ENCODE measurements around the gene FANCE.
A peak's percentile ranks its signal among the peaks of the same experiment; 100 is the strongest.

The FANCE gene

GRCh38 chr6:35419417-35419816 is 32.7 kb upstream of the FANCE start:
- no peak overlapping the region for H2AFZ ChIP-seq (ENCODE audit: low read length)
- H3K23ac ChIP-seq (ENCODE audit: low read depth, low read length, poor library complexity), result no peak overlapping the region
- H3K4me1 ChIP-seq (ENCODE audit: control insufficient read depth in 2 of 2, insufficient read depth in 1 of 2, low read depth in 1 of 2, low read length in 2 of 2), result peaks cover 3 to 16% of the 10 kb centered on the region in 2 donors
- no CpG with 5 or more reads among the region's 5 CpGs for WGBS, 2 donors (ENCODE audit: extremely low coverage in 2 of 2, insufficient read length in 2 of 2, insufficient replicate concordance in 1 of 2)
- H3K4me3 ChIP-seq (ENCODE audit: low read length in 2 of 2), result no peak overlapping the region
- no peaks in the 10 kb centered on the region for H3K27me3 ChIP-seq (ENCODE audit: control insufficient read depth in 3 of 3, insufficient read depth in 3 of 3, low read depth in 1 of 3, low read length in 3 of 3)
- H2BK12ac ChIP-seq (ENCODE audit: low read length), result no peak overlapping the region
- H4K91ac ChIP-seq (ENCODE audit: low read depth, low read length, poor library complexity), result no peak overlapping the region
- no peak overlapping the region for H3K14ac ChIP-seq (ENCODE audit: low read length)
- no peak for DNase-seq (ENCODE audit: low spot score)
- H3K4ac ChIP-seq (ENCODE audit: low read length), result no peak overlapping the region
- no peaks in the 10 kb centered on the region for H3K79me1 ChIP-seq (ENCODE audit: low read depth, low read length)
- H3K9me3 ChIP-seq (replicated peaks in 1 of 2; ENCODE audit: control insufficient read depth in 2 of 2, insufficient read depth in 1 of 2, low read depth in 1 of 2, low read length in 2 of 2), result no peaks in the 10 kb centered on the region
- no peak overlapping the region for H3K9ac ChIP-seq (ENCODE audit: low read depth, low read length, poor library complexity)
- peaks cover 11 to 45% of the 10 kb centered on the region in 2 donors for H3K36me3 ChIP-seq (replicated peaks in 1 of 2; ENCODE audit: control insufficient read depth in 2 of 2, insufficient read depth in 2 of 2, low read length in 2 of 2)
- no peak overlapping the region for H2BK15ac ChIP-seq (ENCODE audit: low read length)
- no peak overlapping the region for H2AK5ac ChIP-seq (ENCODE audit: low read depth, low read length)
- no peak overlapping the region for H3K18ac ChIP-seq (ENCODE audit: low read length)
- no peak overlapping the region for H3K4me2 ChIP-seq (ENCODE audit: insufficient read depth, low read length, poor library complexity, severe bottlenecking)
- H3K27ac ChIP-seq (replicated peaks; ENCODE audit: low read length), result no peak overlapping the region
- no peak overlapping the region for H2BK5ac ChIP-seq (ENCODE audit: low read length)
- no peak overlapping the region for H4K8ac ChIP-seq (ENCODE audit: low read depth, low read length)
- H2BK120ac ChIP-seq (ENCODE audit: low read depth, low read length), result no peak overlapping the region

- Histone ChIP-seq H3K79me1 (ENCODE audit: low read depth, low read length) (no peaks in the 10 kb centered on the region), H3K4me2 (ENCODE audit: insufficient read depth, low read length, poor library complexity, severe bottlenecking) (no peak overlapping the region), H3K4me3 (ENCODE audit: low read length in 2 of 2) (no peak overlapping the region), H2BK12ac (ENCODE audit: low read length) (no peak overlapping the region), H3K36me3 (replicated peaks in 1 of 2; ENCODE audit: control insufficient read depth in 2 of 2, insufficient read depth in 2 of 2, low read length in 2 of 2) (peaks cover 15 to 49% of the 10 kb centered on the region in 2 donors), H2BK15ac (ENCODE audit: low read length) (no peak overlapping the region), H3K18ac (ENCODE audit: low read length) (peak overlapping the region; percentile 17), H3K4me1 (ENCODE audit: control insufficient read depth in 2 of 2, insufficient read depth in 1 of 2, low read depth in 1 of 2, low read length in 2 of 2) (peaks cover under 1 to 16% of the 10 kb centered on the region in 2 donors), H3K9ac (ENCODE audit: low read depth, low read length, poor library complexity) (no peak overlapping the region), H3K27ac (replicated peaks; ENCODE audit: low read length) (no peak overlapping the region), H3K23ac (ENCODE audit: low read depth, low read length, poor library complexity) (peak overlapping the region; percentile 50), H3K4ac (ENCODE audit: low read length) (no peak overlapping the region), H4K8ac (ENCODE audit: low read depth, low read length) (peak overlapping the region; percentile 54), H2BK5ac (ENCODE audit: low read length) (no peak overlapping the region), H3K14ac (ENCODE audit: low read length) (peak overlapping the region; percentile 73), H3K9me3 (replicated peaks in 1 of 2; ENCODE audit: control insufficient read depth in 2 of 2, insufficient read depth in 1 of 2, low read depth in 1 of 2, low read length in 2 of 2) (no peaks in the 10 kb centered on the region), H4K91ac (ENCODE audit: low read depth, low read length, poor library complexity) (peak overlapping the region; percentile 8), H3K27me3 (ENCODE audit: control insufficient read depth in 3 of 3, insufficient read depth in 3 of 3, low read depth in 1 of 3, low read length in 3 of 3) (no peaks in the 10 kb centered on the region), H2AFZ (ENCODE audit: low read length) (no peak overlapping the region), H2BK120ac (ENCODE audit: low read depth, low read length) (no peak overlapping the region), H2AK5ac (ENCODE audit: low read depth, low read length) (peak overlapping the region; percentile 28)
- no CpG with 5 or more reads among the region's 14 CpGs for WGBS, 2 donors (ENCODE audit: extremely low coverage in 2 of 2, insufficient read length in 2 of 2, insufficient replicate concordance in 1 of 2)
- no peak for DNase-seq (ENCODE audit: low spot score)
Measured at GRCh38 chr6:35419961-35420360, 32.2 kb upstream of the FANCE start.

DNA sequence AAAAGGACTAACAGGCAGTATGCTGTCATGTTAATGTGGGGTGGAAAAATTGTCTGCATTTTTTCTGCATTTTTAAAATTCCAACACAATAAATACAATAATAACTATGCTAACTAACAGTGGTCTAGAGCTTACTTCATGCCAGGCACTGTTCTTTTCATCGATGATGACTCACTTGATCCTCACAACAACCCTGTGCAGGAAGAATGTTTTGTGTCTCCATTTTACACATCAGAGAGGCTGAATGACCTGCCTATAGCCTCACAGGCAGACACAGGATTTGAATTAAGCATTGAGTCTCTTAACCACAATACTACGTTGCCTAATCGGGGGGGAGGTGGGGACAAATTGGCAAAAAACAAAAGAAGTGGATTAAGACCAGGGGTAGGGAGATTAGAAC is 26.9 kb upstream of the FANCE start:
- H3K79me1 ChIP-seq (ENCODE audit: low read depth, low read length), result no peaks in the 10 kb centered on the region
- peaks cover 11 to 16% of the 10 kb centered on the region in 2 donors for H3K9me3 ChIP-seq (replicated peaks in 1 of 2; ENCODE audit: control insufficient read depth in 2 of 2, insufficient read depth in 1 of 2, low read depth in 1 of 2, low read length in 2 of 2)
- H3K4me2 ChIP-seq (ENCODE audit: insufficient read depth, low read length, poor library complexity, severe bottlenecking), result no peak overlapping the region
- no peak overlapping the region for H4K91ac ChIP-seq (ENCODE audit: low read depth, low read length, poor library complexity)
- no peak overlapping the region for H3K14ac ChIP-seq (ENCODE audit: low read length)
- no peak overlapping the region for H2BK120ac ChIP-seq (ENCODE audit: low read depth, low read length)
- H2BK5ac ChIP-seq (ENCODE audit: low read length), result no peak overlapping the region
- no peak overlapping the region for H3K23ac ChIP-seq (ENCODE audit: low read depth, low read length, poor library complexity)
- H3K4me1 ChIP-seq (ENCODE audit: control insufficient read depth in 2 of 2, insufficient read depth in 1 of 2, low read depth in 1 of 2, low read length in 2 of 2), result peaks cover 0 to 9% of the 10 kb centered on the region in 2 donors
- H3K4ac ChIP-seq (ENCODE audit: low read length), result no peak overlapping the region
- no peak overlapping the region for H4K8ac ChIP-seq (ENCODE audit: low read depth, low read length)
- H2BK12ac ChIP-seq (ENCODE audit: low read length), result no peak overlapping the region
- no peak overlapping the region for H2BK15ac ChIP-seq (ENCODE audit: low read length)
- no peaks in the 10 kb centered on the region for H3K27me3 ChIP-seq (ENCODE audit: control insufficient read depth in 3 of 3, insufficient read depth in 3 of 3, low read depth in 1 of 3, low read length in 3 of 3)
- no CpG with 5 or more reads among the region's 3 CpGs for WGBS, 2 donors (ENCODE audit: extremely low coverage in 2 of 2, insufficient read length in 2 of 2, insufficient replicate concordance in 1 of 2)
- H3K4me3 ChIP-seq (ENCODE audit: low read length in 2 of 2), result no peak overlapping the region
- DNase-seq (ENCODE audit: low spot score), result no peak
- no peak overlapping the region for H3K18ac ChIP-seq (ENCODE audit: low read length)
- H3K9ac ChIP-seq (ENCODE audit: low read depth, low read length, poor library complexity), result no peak overlapping the region
- no peak overlapping the region for H2AFZ ChIP-seq (ENCODE audit: low read length)
- H3K27ac ChIP-seq (replicated peaks; ENCODE audit: low read length), result no peak overlapping the region
- no peak overlapping the region for H2AK5ac ChIP-seq (ENCODE audit: low read depth, low read length)
- H3K36me3 ChIP-seq (replicated peaks in 1 of 2; ENCODE audit: control insufficient read depth in 2 of 2, insufficient read depth in 2 of 2, low read length in 2 of 2), result peaks cover 14 to 36% of the 10 kb centered on the region in 2 donors

- Histone ChIP-seq H3K4me2 (ENCODE audit: insufficient read depth, low read length, poor library complexity, severe bottlenecking) (no peak overlapping the region), H3K4ac (ENCODE audit: low read length) (no peak overlapping the region), H3K27ac (replicated peaks; ENCODE audit: low read length) (no peak overlapping the region), H4K8ac (ENCODE audit: low read depth, low read length) (no peak overlapping the region), H2BK120ac (ENCODE audit: low read depth, low read length) (no peak overlapping the region), H4K91ac (ENCODE audit: low read depth, low read length, poor library complexity) (no peak overlapping the region), H3K27me3 (ENCODE audit: control insufficient read depth in 3 of 3, insufficient read depth in 3 of 3, low read depth in 1 of 3, low read length in 3 of 3) (no peaks in the 10 kb centered on the region), H3K9me3 (replicated peaks in 1 of 2; ENCODE audit: control insufficient read depth in 2 of 2, insufficient read depth in 1 of 2, low read depth in 1 of 2, low read length in 2 of 2) (peaks cover 11 to 17% of the 10 kb centered on the region in 2 donors), H3K9ac (ENCODE audit: low read depth, low read length, poor library complexity) (no peak overlapping the region), H3K36me3 (replicated peaks in 1 of 2; ENCODE audit: control insufficient read depth in 2 of 2, insufficient read depth in 2 of 2, low read length in 2 of 2) (peaks cover 14 to 35% of the 10 kb centered on the region in 2 donors), H2AK5ac (ENCODE audit: low read depth, low read length) (no peak overlapping the region), H2BK15ac (ENCODE audit: low read length) (no peak overlapping the region), H2BK5ac (ENCODE audit: low read length) (peak overlapping the region; percentile 68), H3K4me1 (ENCODE audit: control insufficient read depth in 2 of 2, insufficient read depth in 1 of 2, low read depth in 1 of 2, low read length in 2 of 2) (peaks cover 0 to 9% of the 10 kb centered on the region in 2 donors), H3K18ac (ENCODE audit: low read length) (peak overlapping the region; percentile 8), H3K23ac (ENCODE audit: low read depth, low read length, poor library complexity) (peak overlapping the region; percentile 23), H3K79me1 (ENCODE audit: low read depth, low read length) (no peaks in the 10 kb centered on the region), H3K14ac (ENCODE audit: low read length) (no peak overlapping the region), H2AFZ (ENCODE audit: low read length) (no peak overlapping the region), H2BK12ac (ENCODE audit: low read length) (no peak overlapping the region), H3K4me3 (ENCODE audit: low read length in 2 of 2) (no peak overlapping the region)
- no peak for DNase-seq (ENCODE audit: low spot score)
- no CpG with 5 or more reads among the region's 8 CpGs for WGBS, 2 donors (ENCODE audit: extremely low coverage in 2 of 2, insufficient read length in 2 of 2, insufficient replicate concordance in 1 of 2)
Measured at GRCh38 chr6:35426074-35426473, 26.1 kb upstream of the FANCE start.
